ENCODE data around the gene TPRG1L. TPM values are rescaled to one million over a fixed set of nuclear protein-coding genes. Genes with fewer than 3 reads are reported as not detected.
A peak's percentile ranks its signal among the peaks of the same experiment; 100 is the strongest.

TPRG1L gene
- total RNA-seq, 1 experiment from 2014 or later: 24.0 TPM

- Histone ChIP-seq H3K27me3 (ENCODE audit: insufficient read depth, low read length) (no peaks in the 10 kb centered on the region), H3K4ac (ENCODE audit: low read depth, low read length) (no peak overlapping the region), H4K5ac (ENCODE audit: insufficient read length, low read depth, low read length) (no peak overlapping the region), H4K20me1 (ENCODE audit: control insufficient read depth, insufficient read depth, insufficient read length) (no peaks in the 10 kb centered on the region), H3K14ac (ENCODE audit: insufficient read depth, low read length) (no peak overlapping the region; the same call in 1 of the 2 replicates), H4K8ac (replicated peaks; ENCODE audit: insufficient read length, low read depth, low read length) (no peak overlapping the region), H3K23me2 (ENCODE audit: insufficient read length, low read depth, low read length, poor library complexity, severe bottlenecking) (no peaks in the 10 kb centered on the region), H3K23ac (ENCODE audit: insufficient read length, low read depth, low read length) (no peak overlapping the region), H4K91ac (ENCODE audit: insufficient read length, low read depth, low read length) (no peak overlapping the region), H3K79me1 (ENCODE audit: insufficient read depth, low read depth, low read length, poor library complexity, severe bottlenecking) (no peaks in the 10 kb centered on the region), H3K9ac (ENCODE audit: extremely low read depth, insufficient read length, low read length) (no peak overlapping the region), H2BK15ac (ENCODE audit: low read depth, low read length) (no peak overlapping the region), H3K56ac (ENCODE audit: insufficient read length, low read depth, low read length) (no peak overlapping the region), H3K18ac (ENCODE audit: insufficient read length, low read depth, low read length) (no peak overlapping the region), H3K4me1 (ENCODE audit: insufficient read depth, low read length) (no peaks in the 10 kb centered on the region), H3T11ph (ENCODE audit: low read length) (no peak overlapping the region), H2BK12ac (ENCODE audit: insufficient read length, low read depth, low read length) (no peak overlapping the region), H2AK5ac (ENCODE audit: insufficient read length, low read length) (no peak overlapping the region), H3K4me2 (ENCODE audit: insufficient read depth, insufficient read length, low read length) (no peak overlapping the region), H3K79me2 (ENCODE audit: insufficient read depth, low read length) (no peaks in the 10 kb centered on the region), H2AFZ (ENCODE audit: low read length) (no peak overlapping the region), H2BK5ac (ENCODE audit: insufficient read length, low read length) (no peak overlapping the region), H2BK20ac (ENCODE audit: low read depth, low read length, poor library complexity, severe bottlenecking) (no peak overlapping the region), H3K9me3 (ENCODE audit: control insufficient read depth, low read depth, low read length) (no peaks in the 10 kb centered on the region), H2BK120ac (ENCODE audit: low read depth, low read length, poor library complexity, severe bottlenecking) (no peak overlapping the region), H3K27ac (ENCODE audit: insufficient read length, low read depth, low read length) (no peak overlapping the region)
- TF ChIP-seq, protein P1, sequence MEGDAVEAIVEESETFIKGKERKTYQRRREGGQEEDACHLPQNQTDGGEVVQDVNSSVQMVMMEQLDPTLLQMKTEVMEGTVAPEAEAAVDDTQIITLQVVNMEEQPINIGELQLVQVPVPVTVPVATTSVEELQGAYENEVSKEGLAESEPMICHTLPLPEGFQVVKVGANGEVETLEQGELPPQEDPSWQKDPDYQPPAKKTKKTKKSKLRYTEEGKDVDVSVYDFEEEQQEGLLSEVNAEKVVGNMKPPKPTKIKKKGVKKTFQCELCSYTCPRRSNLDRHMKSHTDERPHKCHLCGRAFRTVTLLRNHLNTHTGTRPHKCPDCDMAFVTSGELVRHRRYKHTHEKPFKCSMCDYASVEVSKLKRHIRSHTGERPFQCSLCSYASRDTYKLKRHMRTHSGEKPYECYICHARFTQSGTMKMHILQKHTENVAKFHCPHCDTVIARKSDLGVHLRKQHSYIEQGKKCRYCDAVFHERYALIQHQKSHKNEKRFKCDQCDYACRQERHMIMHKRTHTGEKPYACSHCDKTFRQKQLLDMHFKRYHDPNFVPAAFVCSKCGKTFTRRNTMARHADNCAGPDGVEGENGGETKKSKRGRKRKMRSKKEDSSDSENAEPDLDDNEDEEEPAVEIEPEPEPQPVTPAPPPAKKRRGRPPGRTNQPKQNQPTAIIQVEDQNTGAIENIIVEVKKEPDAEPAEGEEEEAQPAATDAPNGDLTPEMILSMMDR (conservative IDR thresholded peaks at IDR 0.05): no peak
- H3K4me3 Mint-ChIP-seq: no peak overlapping the region
- H3K27me3 Mint-ChIP-seq (ENCODE audit: low read depth): no peaks in the 10 kb centered on the region
- no peaks in the 10 kb centered on the region for H3K9me3 Mint-ChIP-seq
- peaks cover 4 to 18% of the 10 kb centered on the region in 2 experiments for H3K4me1 Mint-ChIP-seq
- peak overlapping the region in 2 of 3 experiments; percentile 66 to 91; a peak in 4 of 7 replicates for H3K27ac Mint-ChIP-seq
- H3K36me3 Mint-ChIP-seq (ENCODE audit: insufficient read depth in 1 of 3, low read depth in 3 of 3): peaks cover 6 to 60% (median 55%) of the 10 kb centered on the region in 3 experiments
- DNase-seq: no peak
- WGBS (ENCODE audit: extremely low coverage, insufficient read length, low lambda C conversion rate): no CpG with 5 or more reads among the region's 36 CpGs
Observed at GRCh38 chr1:3631320-3632260, 6.8 kb downstream of the TPRG1L start.

Measured in H9 (cell line).